ENCODE measurements around the gene FLT3. TPM values are rescaled to one million over a fixed set of nuclear protein-coding genes. Genes with fewer than 3 reads are reported as not detected.

The FLT3 gene
- total RNA-seq, 2 donors from 2014 or later, result 0.12 to 0.26 TPM

- no peak for TF ChIP-seq CTCF (IDR thresholded peaks at IDR 0.05)
- no peaks in the 10 kb centered on the region for H3K27me3 ChIP-seq
Observed at GRCh38 chr13:28077231-28077630, 23.1 kb downstream of the FLT3 start.

GRCh38 chr13:28071424-28071823, 29.0 kb downstream of the FLT3 start:
- Histone ChIP-seq H3K36me3 (no peaks in the 10 kb centered on the region), H3K27me3 (no peaks in the 10 kb centered on the region), H3K4me1 (no peaks in the 10 kb centered on the region), H3K27ac (no peak overlapping the region), H3K9me3 (no peaks in the 10 kb centered on the region), H3K4me3 (no peak overlapping the region)
- no peak for TF ChIP-seq CTCF (IDR thresholded peaks at IDR 0.05)
- no peak for DNase-seq (ENCODE audit: low spot score)

More at GRCh38 chr13:28077231-28077630, 23.1 kb downstream of the FLT3 start:
- no peaks in the 10 kb centered on the region for H3K9me3 ChIP-seq
- H3K36me3 ChIP-seq, result no peaks in the 10 kb centered on the region
- DNase-seq (ENCODE audit: low spot score), result no peak
- H3K4me3 ChIP-seq, result no peak overlapping the region
- H3K4me1 ChIP-seq, result no peaks in the 10 kb centered on the region
- no peak overlapping the region for H3K27ac ChIP-seq

GRCh38 chr13:28067491-28067890, 32.9 kb downstream of the FLT3 start:
- TF ChIP-seq CTCF (IDR thresholded peaks at IDR 0.05), result no peak
- H3K9me3 ChIP-seq, result no peaks in the 10 kb centered on the region
- no peaks in the 10 kb centered on the region for H3K36me3 ChIP-seq
- no peaks in the 10 kb centered on the region for H3K27me3 ChIP-seq
- H3K4me1 ChIP-seq, result no peaks in the 10 kb centered on the region
- H3K27ac ChIP-seq, result no peak overlapping the region
- H3K4me3 ChIP-seq, result no peak overlapping the region
- no peak for DNase-seq (ENCODE audit: low spot score)

- H3K27ac ChIP-seq, result no peak overlapping the region
- H3K9me3 ChIP-seq, result no peaks in the 10 kb centered on the region
- no peaks in the 10 kb centered on the region for H3K27me3 ChIP-seq
- no peak overlapping the region for H3K4me3 ChIP-seq
- no peaks in the 10 kb centered on the region for H3K4me1 ChIP-seq
- no peaks in the 10 kb centered on the region for H3K36me3 ChIP-seq
- DNase-seq (ENCODE audit: low spot score), result no peak
- TF ChIP-seq CTCF (IDR thresholded peaks at IDR 0.05), result peak in 1 of 2 donors; percentile 40
Observed at GRCh38 chr13:28058866-28059613, 41.3 kb downstream of the FLT3 start.

- DNase-seq (ENCODE audit: low spot score), result no peak
- no peaks in the 10 kb centered on the region for H3K9me3 ChIP-seq
- no peaks in the 10 kb centered on the region for H3K27me3 ChIP-seq
- no peak overlapping the region for H3K27ac ChIP-seq
- no peaks in the 10 kb centered on the region for H3K4me1 ChIP-seq
- TF ChIP-seq CTCF (IDR thresholded peaks at IDR 0.05), result no peak
- no peaks in the 10 kb centered on the region for H3K36me3 ChIP-seq
- H3K4me3 ChIP-seq, result no peak overlapping the region
Observed at GRCh38 chr13:28056970-28057712, 43.2 kb downstream of the FLT3 start.
